SK-N-SH treated with all-trans-retinoic acid at 6 μM for 48 hours (cell line): ENCODE data around the gene LRRC7.

Source experiments
- ATAC-seq: fragments of 200-7000 bp; cut with Tn5 transposase; 3 replicates; pipeline ENCODE4 v1.9.1; 2020; ENCODE audit warnings: mild to moderate bottlenecking, moderate library complexity
- ARNTL ChIP-seq: fragments of 450-650 bp; formaldehyde crosslinking; IDR thresholded peaks from 2 replicates; pipeline ENCODE4 v1.5.0; 2020; ENCODE audit warnings: low read depth, mild to moderate bottlenecking, moderate library complexity, borderline replicate concordance
- BACH2 ChIP-seq: fragments of 250-450 bp; sonication (Bioruptor Pico); IDR thresholded peaks from 2 replicates; pipeline ENCODE4 v1.9.0; 2021; ENCODE audit warnings: mild to moderate bottlenecking, borderline replicate concordance
- CREB5 ChIP-seq: fragments of 250-450 bp; sonication (Bioruptor Pico); IDR thresholded peaks from 2 replicates; pipeline ENCODE4 v1.5.1; 2020; ENCODE audit warnings: low read depth, mild to moderate bottlenecking, moderate library complexity
- CSDC2 ChIP-seq: fragments of 250-450 bp; sonication (Bioruptor Pico); IDR thresholded peaks from 2 replicates; pipeline ENCODE4 v1.5.0; 2020; ENCODE audit warnings: mild to moderate bottlenecking, moderate library complexity
- CSRNP3 ChIP-seq: fragments of 250-450 bp; sonication (Bioruptor Pico); IDR thresholded peaks from 2 replicates; pipeline ENCODE4 v1.5.1; 2021; ENCODE audit warnings: mild to moderate bottlenecking, moderate library complexity
- ESRRG ChIP-seq: fragments of 250-450 bp; sonication (Bioruptor Pico); IDR thresholded peaks from 2 replicates; pipeline ENCODE4 v1.6.1; 2021; ENCODE audit warnings: mild to moderate bottlenecking
- GLIS3 ChIP-seq: fragments of 250-450 bp; sonication (Bioruptor Pico); IDR thresholded peaks from 2 replicates; pipeline ENCODE4 v1.5.0; 2020; ENCODE audit warnings: mild to moderate bottlenecking, moderate library complexity
- ISL1 ChIP-seq: fragments of 250-450 bp; sonication (Bioruptor Pico); IDR thresholded peaks from 2 replicates; pipeline ENCODE4 v2.1.2; 2022; ENCODE audit warnings: mild to moderate bottlenecking, moderate library complexity
- OSR1 ChIP-seq: fragments of 250-450 bp; sonication (Bioruptor Pico); IDR thresholded peaks from 2 replicates; pipeline ENCODE4 v1.8.0; 2022; ENCODE audit warnings: moderate library complexity, mild to moderate bottlenecking, inconsistent platforms
- PATZ1 ChIP-seq: fragments of 250-450 bp; sonication (Bioruptor Pico); IDR thresholded peaks from 2 replicates; pipeline ENCODE4 v1.8.0; 2020; ENCODE audit warnings: mild to moderate bottlenecking, moderate library complexity, borderline replicate concordance
- POU6F1 ChIP-seq: fragments of 250-450 bp; sonication (Bioruptor Pico); IDR thresholded peaks from 2 replicates; pipeline ENCODE4 v1.8.0; 2021; ENCODE audit warnings: low read depth, mild to moderate bottlenecking, moderate library complexity, borderline replicate concordance
- PPARA ChIP-seq: fragments of 250-450 bp; sonication (Bioruptor Pico); IDR thresholded peaks from 2 replicates; pipeline ENCODE4 v1.5.0; 2020; ENCODE audit warnings: mild to moderate bottlenecking, borderline replicate concordance
- RARB ChIP-seq: fragments of 250-450 bp; sonication (Bioruptor Pico); IDR thresholded peaks from 2 replicates; pipeline ENCODE4 v1.8.0; 2021; ENCODE audit warnings: mild to moderate bottlenecking, moderate library complexity
- SNAI2 ChIP-seq: fragments of 250-450 bp; sonication (Bioruptor Pico); IDR thresholded peaks from 2 replicates; pipeline ENCODE4 v1.5.0; 2020; ENCODE audit warnings: mild to moderate bottlenecking, moderate library complexity
- TCF4 ChIP-seq: fragments of 250-450 bp; sonication (Bioruptor Pico); IDR thresholded peaks from 2 replicates; pipeline ENCODE4 v1.8.0; 2021; ENCODE audit warnings: mild to moderate bottlenecking, moderate library complexity, borderline replicate concordance
- TOX ChIP-seq: fragments of 250-450 bp; sonication (Bioruptor Pico); IDR thresholded peaks from 2 replicates; pipeline ENCODE4 v1.8.0; 2021; ENCODE audit warnings: mild to moderate bottlenecking, moderate library complexity, borderline replicate concordance
- ZC3H10 ChIP-seq: fragments of 250-450 bp; sonication (Bioruptor Pico); IDR thresholded peaks from 2 replicates; pipeline ENCODE4 v1.5.1; 2021; ENCODE audit warnings: mild to moderate bottlenecking, moderate library complexity
- ZFP3 ChIP-seq: fragments of 250-450 bp; sonication (Bioruptor Pico); IDR thresholded peaks from 2 replicates; pipeline ENCODE4 v1.5.0; 2020; ENCODE audit warnings: mild to moderate bottlenecking, moderate library complexity
- ZFP30 ChIP-seq: fragments of 450-650 bp; formaldehyde crosslinking; IDR thresholded peaks from 2 replicates; pipeline ENCODE4 v1.5.0; 2022; ENCODE audit warnings: mild to moderate bottlenecking, moderate library complexity
- ZNF565 ChIP-seq: fragments of 450-650 bp; formaldehyde crosslinking; conservative IDR thresholded peaks from 2 replicates; pipeline ENCODE4 v1.5.0; 2020; ENCODE audit warnings: low read depth, mild to moderate bottlenecking, moderate library complexity
- ZNF8 ChIP-seq: fragments of 450-650 bp; formaldehyde crosslinking; IDR thresholded peaks from 2 replicates; pipeline ENCODE4 v1.5.0; 2020; ENCODE audit warnings: mild to moderate bottlenecking, moderate library complexity

The LRRC7 gene

GRCh38 chr1:70025052-70025451 lies 457.3 kb downstream of the LRRC7 start:
- TF ChIP-seq CSRNP3 (CRISPR knock-in tag): no peak
- no peak for TF ChIP-seq ISL1
- no peak for TF ChIP-seq ZFP3 (CRISPR knock-in tag)
- no peak for TF ChIP-seq TOX (CRISPR knock-in tag)
- no peak for TF ChIP-seq SNAI2
- TF ChIP-seq TCF4 (CRISPR knock-in tag): no peak
- TF ChIP-seq GLIS3: no peak
- TF ChIP-seq OSR1 (CRISPR knock-in tag): no peak
- no peak for TF ChIP-seq PATZ1 (CRISPR knock-in tag)
- no peak for TF ChIP-seq ARNTL (CRISPR knock-in tag)
- no peak for TF ChIP-seq RARB
- TF ChIP-seq CSDC2 (CRISPR knock-in tag): no peak
- TF ChIP-seq ZNF8 (CRISPR knock-in tag): no peak
- TF ChIP-seq ZNF565: no peak
- no peak for ATAC-seq

- TF ChIP-seq TCF4 (CRISPR knock-in tag) (no peak), ZFP3 (CRISPR knock-in tag) (no peak), ZC3H10 (CRISPR knock-in tag) (no peak), BACH2 (CRISPR knock-in tag) (no peak), ARNTL (CRISPR knock-in tag) (no peak), ISL1 (no peak), RARB (no peak), ZNF565 (no peak), ZFP30 (CRISPR knock-in tag) (no peak), POU6F1 (no peak), PPARA (no peak), TOX (CRISPR knock-in tag) (no peak), CSRNP3 (CRISPR knock-in tag) (no peak), CREB5 (CRISPR knock-in tag) (no peak), GLIS3 (no peak), ESRRG (no peak), CSDC2 (CRISPR knock-in tag) (no peak), PATZ1 (CRISPR knock-in tag) (no peak)
- no peak for ATAC-seq
These were observed 458.1 kb downstream of the LRRC7 start for GRCh38 chr1:70025846-70026245.

- no peak for ATAC-seq
These were observed 465.6 kb downstream of the LRRC7 start for GRCh38 chr1:70033266-70033873.

More at GRCh38 chr1:70033266-70033873, 465.6 kb downstream of the LRRC7 start:
- no peak for TF ChIP-seq TCF4 (CRISPR knock-in tag)
- no peak for TF ChIP-seq BACH2 (CRISPR knock-in tag)
- TF ChIP-seq ESRRG: no peak
- no peak for TF ChIP-seq ZFP3 (CRISPR knock-in tag)
- TF ChIP-seq CSDC2 (CRISPR knock-in tag): no peak
- no peak for TF ChIP-seq PPARA
- TF ChIP-seq ZFP30 (CRISPR knock-in tag): no peak
- no peak for TF ChIP-seq POU6F1
- no peak for TF ChIP-seq OSR1 (CRISPR knock-in tag)
- no peak for TF ChIP-seq ISL1
- TF ChIP-seq SNAI2: no peak
- TF ChIP-seq ZNF8 (CRISPR knock-in tag): no peak
- no peak for TF ChIP-seq ZC3H10 (CRISPR knock-in tag)
